HEK293T (cell line): ENCODE data around the gene KCNIP1.

ENCODE experiments used
- ARNT ChIP-seq: fragments of 450-650 bp; IDR thresholded peaks from 2 replicates; pipeline ENCODE4 v1.6.1; 2017; ENCODE audit warnings: mild to moderate bottlenecking
- FOXA1 ChIP-seq: fragments of 450-650 bp; IDR thresholded peaks from 2 replicates; pipeline ENCODE4 v1.6.1; 2016; ENCODE audit warnings: mild to moderate bottlenecking
- FOXM1 ChIP-seq: fragments of 450-650 bp; IDR thresholded peaks from 2 replicates; pipeline ENCODE4 v1.6.1; 2017; ENCODE audit warnings: mild to moderate bottlenecking, borderline replicate concordance
- HDGF ChIP-seq: fragments of 450-650 bp; IDR thresholded peaks from 2 replicates; pipeline ENCODE4 v1.6.1; 2017; ENCODE audit warnings: antibody characterized with exemption, borderline replicate concordance
- LEF1 ChIP-seq: fragments of 450-650 bp; IDR thresholded peaks from 2 replicates; pipeline ENCODE4 v1.6.1; 2017; ENCODE audit warnings: mild to moderate bottlenecking, borderline replicate concordance
- NFRKB ChIP-seq: fragments of 450-650 bp; IDR thresholded peaks from 2 replicates; pipeline ENCODE4 v1.6.1; 2016; ENCODE audit warnings: mild to moderate bottlenecking, moderate library complexity
- SP1 ChIP-seq: fragments of 450-650 bp; IDR thresholded peaks from 2 replicates; pipeline ENCODE4 v1.6.1; 2017
- SUZ12 ChIP-seq: fragments of 450-650 bp; IDR thresholded peaks from 2 replicates; pipeline ENCODE4 v1.6.1; 2016; ENCODE audit warnings: mild to moderate bottlenecking
- TARDBP ChIP-seq: fragments of 450-650 bp; IDR thresholded peaks from 2 replicates; pipeline ENCODE4 v1.6.1; 2016

DNA sequence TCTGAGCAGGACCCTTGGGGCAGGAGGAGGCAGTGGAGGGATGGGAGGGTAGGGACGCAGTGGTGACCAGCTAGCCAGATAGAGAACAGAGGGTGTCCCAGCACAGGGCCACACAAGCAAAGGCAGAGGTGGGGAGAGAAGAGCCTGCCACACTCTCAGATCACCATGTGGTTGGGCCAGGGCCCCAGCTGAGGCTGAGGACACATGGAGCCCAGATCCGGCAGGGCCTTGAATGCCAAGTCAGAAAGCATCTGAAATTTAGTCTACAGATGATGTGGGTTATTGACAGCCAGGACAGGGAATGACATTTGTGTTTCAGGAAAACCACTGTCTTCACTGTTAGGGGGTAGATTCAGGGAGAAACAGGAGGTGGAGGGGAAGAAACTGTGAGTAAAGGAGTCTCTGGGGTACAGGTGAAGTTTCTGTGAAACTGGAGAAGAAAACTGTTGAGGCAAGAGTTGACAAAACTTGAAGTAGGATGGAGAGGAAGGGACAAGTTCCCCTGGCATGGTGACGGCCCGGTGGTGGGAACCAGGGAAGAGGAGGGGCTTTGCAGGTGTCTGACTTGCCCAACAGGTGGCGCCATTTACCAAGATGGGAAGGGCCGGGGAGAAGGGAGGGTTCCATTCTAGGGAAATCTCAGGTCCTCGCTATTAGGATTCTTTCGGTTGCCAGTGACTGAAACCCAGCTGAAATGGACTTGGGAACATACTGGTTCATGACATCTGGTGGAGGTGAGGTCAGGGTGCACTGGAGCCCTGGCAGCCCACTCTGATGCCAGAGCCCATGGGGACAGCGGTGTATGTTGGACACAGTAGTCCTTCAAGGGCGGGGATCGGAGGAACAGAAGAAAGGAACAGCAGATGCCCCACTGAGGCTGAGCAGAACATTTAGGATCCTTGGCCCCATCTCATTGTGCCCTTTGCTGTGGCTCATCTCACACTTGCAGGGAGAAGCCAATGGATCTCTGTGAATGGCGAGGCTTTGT, 100.1 kb downstream of the KCNIP1 start:
- TF ChIP-seq LEF1: no peak
- TF ChIP-seq FOXA1: no peak
- TF ChIP-seq FOXM1: no peak
- TF ChIP-seq ARNT: no peak
- TF ChIP-seq HDGF: no peak
- TF ChIP-seq SP1: no peak
- no peak for TF ChIP-seq TARDBP
- no peak for TF ChIP-seq SUZ12
- no peak for TF ChIP-seq NFRKB
